ENCODE results near the gene CNIH3. TPM values are rescaled to one million over a fixed set of nuclear protein-coding genes. Genes with fewer than 3 reads are reported as not detected.

Gene CNIH3
- total RNA-seq, 1 experiment from 2014 or later, result 2.1 TPM

- Mint-ChIP-seq H3K4me1 (ENCODE audit: low read depth, unreplicated experiment) (no peaks in the 10 kb centered on the region), H3K9me3 (ENCODE audit: low read depth, unreplicated experiment) (no peaks in the 10 kb centered on the region), H3K36me3 (ENCODE audit: insufficient read depth, unreplicated experiment) (no peaks in the 10 kb centered on the region), H3K27me3 (ENCODE audit: unreplicated experiment) (peaks cover 45% of the 10 kb centered on the region), H3K4me3 (ENCODE audit: low read depth, unreplicated experiment) (no peak overlapping the region), H3K27ac (ENCODE audit: unreplicated experiment) (no peak overlapping the region)
- no TSS peak for BruUV-seq (replicated peaks)
- CTCF ChIA-PET, result no interaction called here
- TF ChIP-seq CTCF (IDR thresholded peaks at IDR 0.05; ENCODE audit: unreplicated experiment), result no peak
- DNase-seq, result no peak
- intact Hi-C loops (cut with micrococcal nuclease; ENCODE audit: unreplicated experiment), result no loop called here
Measured at GRCh38 chr1:224724566-224724965, 108.4 kb downstream of the CNIH3 start.

DNA sequence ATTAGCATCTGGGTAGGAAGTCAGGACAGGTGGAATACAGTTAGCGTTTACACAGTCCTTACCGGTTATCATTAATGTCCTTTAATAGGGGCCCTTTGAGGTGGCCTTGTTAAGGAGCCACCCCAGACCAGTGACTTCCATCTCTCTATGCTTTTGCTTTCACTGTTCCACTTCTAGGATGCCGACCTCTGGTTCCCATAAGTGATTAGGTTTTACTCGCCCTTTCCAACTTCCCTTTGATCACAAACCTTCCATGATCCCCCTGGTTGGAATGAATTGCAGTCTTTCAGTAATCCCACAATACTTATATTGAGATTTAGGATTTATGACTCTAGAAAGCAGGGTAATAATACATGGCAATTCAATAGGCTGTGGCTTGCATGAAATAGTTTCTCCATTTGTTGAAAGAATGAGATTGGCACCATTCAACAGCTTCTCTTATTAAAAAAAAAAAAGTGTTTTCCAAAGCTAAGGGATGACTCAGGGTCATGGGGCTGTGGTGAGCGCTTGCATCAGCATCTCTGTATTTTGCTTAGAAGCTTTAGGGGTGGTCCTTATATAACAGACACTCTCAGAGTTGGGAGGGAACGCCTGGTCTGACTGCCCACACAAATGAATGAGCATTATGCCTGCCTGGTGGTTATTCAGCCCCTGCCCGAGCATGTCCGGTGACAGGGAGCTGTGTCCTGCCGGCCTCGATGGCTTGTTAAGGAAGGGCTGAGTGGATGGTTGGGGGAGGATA lies 110.5 kb downstream of the CNIH3 start:
- BruUV-seq (replicated peaks), result no TSS peak
- H3K9me3 Mint-ChIP-seq (ENCODE audit: low read depth, unreplicated experiment), result no peaks in the 10 kb centered on the region
- no peak for TF ChIP-seq CTCF (IDR thresholded peaks at IDR 0.05; ENCODE audit: unreplicated experiment)
- peaks cover 29% of the 10 kb centered on the region for H3K27me3 Mint-ChIP-seq (ENCODE audit: unreplicated experiment)
- H3K36me3 Mint-ChIP-seq (ENCODE audit: insufficient read depth, unreplicated experiment), result no peaks in the 10 kb centered on the region
- H3K27ac Mint-ChIP-seq (ENCODE audit: unreplicated experiment), result no peak overlapping the region
- no peak overlapping the region for H3K4me3 Mint-ChIP-seq (ENCODE audit: low read depth, unreplicated experiment)
- intact Hi-C loops (cut with micrococcal nuclease; ENCODE audit: unreplicated experiment), result no loop called here
- DNase-seq, result no peak
- peaks cover 3% of the 10 kb centered on the region for H3K4me1 Mint-ChIP-seq (ENCODE audit: low read depth, unreplicated experiment)
- CTCF ChIA-PET, result interaction anchor here (0.6 to 1.2 kb wide), 2 partner anchors 14 to 356 kb away, joined by 3 read pairs; no protein-coding TSS in a partner anchor

DNA sequence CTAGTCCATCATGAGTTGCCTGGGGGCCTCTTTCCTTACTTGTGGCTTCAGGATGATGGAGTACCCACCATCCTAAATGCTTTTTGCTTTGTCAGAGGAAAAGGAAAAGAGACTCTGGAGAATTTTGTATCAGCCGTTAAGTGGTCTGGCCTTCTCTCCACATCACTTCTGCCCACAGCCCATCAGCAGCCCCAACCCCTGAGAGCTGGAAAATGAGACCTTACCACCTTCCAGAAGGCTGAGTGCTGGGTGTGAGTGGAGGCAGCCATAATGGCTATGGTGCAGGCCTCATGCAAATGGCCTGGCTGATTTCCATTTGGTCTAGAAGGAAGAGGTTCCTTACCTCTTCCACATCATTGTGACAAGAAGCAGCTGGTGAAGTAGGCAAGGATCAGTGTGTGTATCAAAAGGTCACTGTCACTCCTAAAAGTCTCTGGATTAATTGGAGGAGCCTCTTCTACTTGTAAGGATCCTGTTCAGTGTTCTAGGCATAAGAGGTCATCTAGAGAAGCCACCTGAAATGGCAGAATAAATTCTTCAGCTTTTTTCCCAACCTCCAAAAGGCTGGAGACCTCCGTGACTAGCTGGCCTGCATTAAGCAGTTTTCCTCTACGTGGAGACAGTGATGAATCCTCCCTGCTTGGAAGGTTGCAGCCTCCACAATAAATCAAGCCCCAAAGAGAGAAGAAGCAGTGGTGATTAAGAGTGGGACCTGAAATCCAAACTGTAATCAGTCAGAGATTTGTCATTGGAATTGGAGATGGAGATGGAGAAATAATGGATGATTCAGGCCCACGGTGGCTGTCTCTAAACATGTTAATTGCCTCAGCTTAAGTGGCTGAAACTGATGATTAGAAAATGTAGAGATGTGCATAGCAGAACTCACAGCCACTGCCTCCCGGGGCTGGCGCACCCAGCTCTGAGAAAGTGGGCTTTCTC lies 111.5 kb downstream of the CNIH3 start:
- intact Hi-C loops (cut with micrococcal nuclease; ENCODE audit: unreplicated experiment), result no loop called here
- no peak overlapping the region for H3K4me3 Mint-ChIP-seq (ENCODE audit: low read depth, unreplicated experiment)
- H3K27me3 Mint-ChIP-seq (ENCODE audit: unreplicated experiment), result peaks cover 19% of the 10 kb centered on the region
- H3K4me1 Mint-ChIP-seq (ENCODE audit: low read depth, unreplicated experiment), result peaks cover 13% of the 10 kb centered on the region
- TF ChIP-seq CTCF (IDR thresholded peaks at IDR 0.05; ENCODE audit: unreplicated experiment), result no peak
- H3K36me3 Mint-ChIP-seq (ENCODE audit: insufficient read depth, unreplicated experiment), result no peaks in the 10 kb centered on the region
- CTCF ChIA-PET, result interaction anchor here (1.2 kb wide), 1 partner anchor 15 kb away, joined by 3 read pairs; no protein-coding TSS in a partner anchor
- H3K27ac Mint-ChIP-seq (ENCODE audit: unreplicated experiment), result no peak overlapping the region
- no TSS peak for BruUV-seq (replicated peaks)
- no peaks in the 10 kb centered on the region for H3K9me3 Mint-ChIP-seq (ENCODE audit: low read depth, unreplicated experiment)
- no peak for DNase-seq

GRCh38 chr1:224730540-224730939 lies 114.4 kb downstream of the CNIH3 start:
- TF ChIP-seq CTCF (IDR thresholded peaks at IDR 0.05; ENCODE audit: unreplicated experiment), result no peak
- DNase-seq, result no peak
- Mint-ChIP-seq H3K27me3 (ENCODE audit: unreplicated experiment) (peaks cover 11% of the 10 kb centered on the region), H3K9me3 (ENCODE audit: low read depth, unreplicated experiment) (no peaks in the 10 kb centered on the region), H3K4me1 (ENCODE audit: low read depth, unreplicated experiment) (peaks cover 21% of the 10 kb centered on the region), H3K27ac (ENCODE audit: unreplicated experiment) (no peak overlapping the region), H3K36me3 (ENCODE audit: insufficient read depth, unreplicated experiment) (no peaks in the 10 kb centered on the region), H3K4me3 (ENCODE audit: low read depth, unreplicated experiment) (no peak overlapping the region)
- BruUV-seq (replicated peaks), result no TSS peak
- CTCF ChIA-PET, result no interaction called here
- intact Hi-C loops (cut with micrococcal nuclease; ENCODE audit: unreplicated experiment), result no loop called here
